ENCODE measurements around the gene CCDC149. TPM values are rescaled to one million over a fixed set of nuclear protein-coding genes. Genes with fewer than 3 reads are reported as not detected.

The CCDC149 gene
- polyA plus RNA-seq, 3 donors from 2014 or later, result 0.20 TPM; not detected in 2

DNA sequence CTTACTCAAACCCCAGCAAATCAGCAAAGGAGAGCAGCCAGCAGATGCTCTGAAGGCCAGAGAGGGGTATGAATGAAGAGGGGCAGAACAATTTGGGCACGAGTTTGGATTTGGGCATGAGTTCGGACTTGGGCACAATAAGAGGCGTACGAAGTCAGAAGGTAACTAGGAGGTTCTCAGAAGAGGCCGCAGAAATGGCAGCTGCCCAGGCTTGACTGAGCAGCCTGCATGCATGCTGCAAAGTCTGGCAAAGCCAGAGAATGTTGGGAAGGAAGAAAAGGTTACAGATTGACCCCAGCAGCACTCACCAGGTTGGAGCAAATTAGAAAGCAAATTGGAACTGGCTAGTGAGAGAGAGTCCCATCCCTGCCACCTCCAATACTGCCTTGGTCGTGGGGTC is 15.2 kb downstream of the CCDC149 start:
- Mint-ChIP-seq H3K27me3 (ENCODE audit: low read depth in 3 of 3) (no peaks in the 10 kb centered on the region), H3K36me3 (no peaks in the 10 kb centered on the region), H3K27ac (no peak overlapping the region), H3K4me1 (no peaks in the 10 kb centered on the region), H3K4me3 (no peak overlapping the region), H3K9me3 (no peaks in the 10 kb centered on the region)
- DNase-seq, result no peak

DNA sequence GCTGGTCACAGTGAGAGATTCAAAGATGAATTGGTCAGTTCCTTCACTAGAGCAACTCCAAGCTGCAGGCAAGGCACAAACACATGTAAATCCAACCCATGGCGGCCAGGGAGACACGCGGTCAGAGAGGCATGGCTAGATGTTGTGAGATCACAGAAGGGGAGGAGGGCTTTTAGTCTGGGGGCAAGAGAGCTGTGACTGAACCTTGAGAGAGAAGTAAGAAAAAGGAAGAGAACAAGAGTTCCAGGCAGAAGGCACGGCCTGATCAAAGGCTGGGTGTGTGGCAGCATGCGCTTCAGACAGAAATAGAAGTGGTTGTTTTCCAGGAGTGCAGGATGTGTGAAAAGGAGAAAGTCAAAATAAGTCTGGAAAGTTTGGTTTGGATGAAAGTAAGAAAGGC is 15.9 kb downstream of the CCDC149 start:
- H3K27ac Mint-ChIP-seq, result no peak overlapping the region
- no peaks in the 10 kb centered on the region for H3K36me3 Mint-ChIP-seq
- no peaks in the 10 kb centered on the region for H3K9me3 Mint-ChIP-seq
- no peaks in the 10 kb centered on the region for H3K4me1 Mint-ChIP-seq
- no peak for DNase-seq
- no peaks in the 10 kb centered on the region for H3K27me3 Mint-ChIP-seq (ENCODE audit: low read depth in 3 of 3)
- H3K4me3 Mint-ChIP-seq, result no peak overlapping the region

DNA sequence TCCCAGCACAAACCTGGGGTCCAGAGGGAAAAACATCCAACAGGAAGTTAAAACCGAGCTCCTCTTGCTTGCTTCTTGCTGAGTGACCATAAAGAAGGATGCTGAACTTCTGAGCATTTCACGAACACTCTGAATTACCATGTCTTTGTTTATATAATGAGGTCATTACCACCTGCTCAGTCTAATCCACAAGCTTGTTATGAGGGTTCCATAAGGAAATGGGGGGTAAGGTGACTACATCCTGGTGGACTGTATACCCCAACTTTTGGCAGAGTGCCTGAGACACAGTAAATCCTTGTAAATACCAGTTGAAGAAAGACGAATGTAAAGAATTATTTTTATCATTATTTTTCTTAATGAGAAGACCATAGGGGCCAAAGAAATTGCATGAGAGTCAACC is 16.8 kb downstream of the CCDC149 start:
- H3K27me3 Mint-ChIP-seq (ENCODE audit: low read depth in 3 of 3), result peaks cover 0 to 2% (median 0%) of the 10 kb centered on the region in 3 donors
- DNase-seq, result no peak
- H3K4me1 Mint-ChIP-seq, result no peaks in the 10 kb centered on the region
- no peaks in the 10 kb centered on the region for H3K9me3 Mint-ChIP-seq
- no peak overlapping the region for H3K4me3 Mint-ChIP-seq
- no peak overlapping the region for H3K27ac Mint-ChIP-seq
- H3K36me3 Mint-ChIP-seq, result no peaks in the 10 kb centered on the region

DNA sequence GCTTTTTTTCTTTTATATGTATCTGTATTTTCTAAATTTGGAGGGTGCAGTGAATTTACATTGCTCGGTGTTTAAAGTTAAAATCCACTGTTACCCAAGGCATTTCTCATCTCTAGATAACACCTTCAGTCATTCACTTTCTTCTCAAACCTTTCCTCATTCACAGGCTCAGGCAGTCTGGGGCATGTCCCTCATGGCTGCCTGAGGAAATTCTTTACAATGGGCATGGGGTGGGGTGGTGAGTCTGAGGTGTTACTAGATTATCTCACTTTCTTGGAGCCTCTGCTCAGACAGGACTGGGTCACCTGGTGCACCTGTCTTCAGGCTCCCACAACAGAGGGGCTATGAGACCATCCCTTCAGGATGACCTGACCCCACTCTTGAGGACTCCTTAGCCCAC is 17.4 kb downstream of the CCDC149 start:
- no peaks in the 10 kb centered on the region for H3K4me1 Mint-ChIP-seq
- no peak overlapping the region for H3K4me3 Mint-ChIP-seq
- DNase-seq, result no peak
- no peaks in the 10 kb centered on the region for H3K36me3 Mint-ChIP-seq
- peaks cover 0 to 2% (median 0%) of the 10 kb centered on the region in 3 donors for H3K27me3 Mint-ChIP-seq (ENCODE audit: low read depth in 3 of 3)
- no peaks in the 10 kb centered on the region for H3K9me3 Mint-ChIP-seq
- H3K27ac Mint-ChIP-seq, result no peak overlapping the region

DNA sequence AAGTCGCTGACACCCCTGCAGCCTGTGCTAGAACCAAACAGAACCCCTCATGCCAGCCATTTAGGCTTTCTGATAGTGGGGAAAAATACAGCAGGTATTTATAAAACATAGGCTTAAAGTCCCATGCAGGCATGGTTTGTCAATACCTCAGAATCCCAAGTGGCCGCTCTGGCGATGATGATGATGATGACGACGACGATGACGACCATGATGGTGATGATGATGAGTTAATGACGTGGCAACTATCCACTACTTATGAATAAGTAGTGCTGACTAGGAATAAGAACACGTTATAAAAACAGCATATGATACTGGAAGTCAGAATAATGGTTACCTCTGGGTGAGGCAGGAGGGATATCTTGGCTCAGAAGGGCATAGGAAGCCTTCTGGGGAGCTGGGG is 18.0 kb downstream of the CCDC149 start:
- Mint-ChIP-seq H3K4me3 (no peak overlapping the region), H3K27me3 (ENCODE audit: low read depth in 3 of 3) (peaks cover 0 to 2% (median 0%) of the 10 kb centered on the region in 3 donors), H3K9me3 (no peaks in the 10 kb centered on the region)

DNA sequence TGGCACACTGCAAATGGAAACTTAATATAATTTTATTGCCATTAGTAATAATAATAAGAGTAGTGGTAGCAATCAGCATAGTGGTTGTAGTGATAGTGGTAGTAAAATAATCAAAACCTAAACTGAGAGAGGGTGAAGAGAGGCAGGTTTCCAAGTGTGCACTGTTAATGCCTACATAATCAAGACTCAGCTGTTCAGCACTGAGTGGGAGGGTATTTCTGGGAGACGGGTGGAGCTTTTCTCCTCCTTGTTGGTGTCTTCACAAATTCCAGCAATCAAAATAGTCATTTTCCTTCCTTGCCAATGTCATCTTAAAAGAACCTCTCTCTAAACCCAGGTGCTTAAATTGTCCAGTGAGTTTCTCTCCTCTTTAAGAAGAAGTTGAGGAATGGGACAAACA is 18.6 kb downstream of the CCDC149 start:
- no peaks in the 10 kb centered on the region for H3K36me3 Mint-ChIP-seq
- no peak for DNase-seq
- H3K9me3 Mint-ChIP-seq, result peaks cover 0 to 2% (median 0%) of the 10 kb centered on the region in 6 donors
- peaks cover 0 to 2% (median 0%) of the 10 kb centered on the region in 3 donors for H3K27me3 Mint-ChIP-seq (ENCODE audit: low read depth in 3 of 3)
- H3K4me1 Mint-ChIP-seq, result peaks cover 0 to 7% of the 10 kb centered on the region in 2 donors
- H3K4me3 Mint-ChIP-seq, result no peak overlapping the region
- H3K27ac Mint-ChIP-seq, result no peak overlapping the region

More for the DNA sequence above, 18.0 kb downstream of the CCDC149 start:
- Mint-ChIP-seq H3K4me1 (peaks cover 0 to 5% of the 10 kb centered on the region in 2 donors), H3K36me3 (no peaks in the 10 kb centered on the region), H3K27ac (no peak overlapping the region)
- no peak for DNase-seq

DNA sequence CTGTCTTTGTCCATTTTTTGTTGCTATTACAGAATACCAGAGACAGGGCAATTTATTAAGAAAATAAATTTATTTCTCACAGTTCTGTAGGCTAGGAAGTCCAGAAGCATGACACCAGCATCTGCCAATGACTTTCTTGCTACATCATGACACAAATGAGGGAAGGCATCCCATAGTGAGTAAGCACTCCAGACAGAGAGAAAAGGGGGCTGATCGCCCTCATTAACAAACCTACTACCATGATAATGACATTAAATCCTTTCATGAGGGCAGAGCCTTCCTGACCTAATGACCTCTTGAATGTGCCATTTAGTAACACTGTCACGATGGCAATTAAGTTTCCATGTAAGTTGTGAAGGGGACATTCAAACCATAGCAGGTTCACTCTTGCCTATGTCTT is 20.1 kb downstream of the CCDC149 start:
- Mint-ChIP-seq H3K27ac (no peak overlapping the region), H3K4me3 (no peak overlapping the region), H3K36me3 (no peaks in the 10 kb centered on the region), H3K4me1 (peaks cover 0 to 7% of the 10 kb centered on the region in 2 donors), H3K9me3 (peaks cover 0 to 2% (median 0%) of the 10 kb centered on the region in 6 donors), H3K27me3 (ENCODE audit: low read depth in 3 of 3) (peaks cover 0 to 2% (median 0%) of the 10 kb centered on the region in 3 donors)
- no peak for DNase-seq

DNA sequence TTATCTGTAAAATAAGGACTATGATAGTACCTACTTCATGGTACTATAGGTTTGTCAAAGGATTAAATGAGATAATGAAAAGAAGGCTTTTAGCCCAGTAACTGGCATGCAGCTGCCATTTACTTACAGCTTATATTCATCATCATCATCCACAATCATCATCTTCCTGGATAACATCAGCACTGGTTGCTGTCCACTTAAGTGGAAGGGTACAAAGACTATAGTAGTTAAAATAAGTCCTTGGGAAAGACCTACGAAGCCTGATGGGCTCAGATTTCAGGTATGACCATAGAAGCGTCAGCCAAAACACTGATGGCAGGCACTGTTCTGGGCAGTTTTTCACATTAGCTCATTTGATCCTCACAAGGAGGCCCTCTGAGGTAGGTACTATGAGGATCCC is 20.6 kb downstream of the CCDC149 start:
- H3K4me1 Mint-ChIP-seq, result peaks cover 0 to 7% of the 10 kb centered on the region in 2 donors
- H3K4me3 Mint-ChIP-seq, result no peak overlapping the region
- peaks cover 0 to 2% (median 0%) of the 10 kb centered on the region in 6 donors for H3K9me3 Mint-ChIP-seq
- H3K27ac Mint-ChIP-seq, result no peak overlapping the region
- H3K27me3 Mint-ChIP-seq (ENCODE audit: low read depth in 3 of 3), result peaks cover 0 to 5% (median 0%) of the 10 kb centered on the region in 3 donors
- DNase-seq, result no peak
- no peaks in the 10 kb centered on the region for H3K36me3 Mint-ChIP-seq

DNA sequence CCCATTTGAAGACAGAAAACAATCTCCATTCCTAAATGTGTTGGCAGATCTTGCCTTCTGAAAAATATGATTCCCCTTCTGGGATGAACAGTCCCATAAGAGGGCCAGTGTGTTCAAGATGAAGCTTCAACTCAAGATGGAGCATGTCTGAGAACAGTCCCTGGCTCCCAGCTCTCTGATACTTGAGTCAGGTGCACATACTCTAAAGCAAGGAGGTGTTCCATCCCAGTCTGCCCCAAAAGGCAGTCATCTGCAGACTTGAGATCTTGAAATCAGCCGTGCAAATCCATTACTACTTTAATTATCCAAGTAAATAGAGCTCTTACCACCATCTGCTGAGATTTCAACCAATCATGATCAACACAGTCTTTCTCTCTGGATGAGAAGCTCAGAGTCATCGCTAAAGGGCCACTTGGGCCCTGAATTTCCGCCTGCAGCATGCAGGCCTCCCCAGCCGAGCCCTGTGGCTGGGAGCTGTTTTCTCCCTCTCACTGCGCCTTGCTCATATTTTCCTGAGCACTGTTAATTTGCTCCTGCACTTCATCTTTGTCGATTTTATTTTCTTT is 22.2 kb downstream of the CCDC149 start:
- DNase-seq, result no peak
- Mint-ChIP-seq H3K36me3 (no peaks in the 10 kb centered on the region), H3K27me3 (ENCODE audit: low read depth in 3 of 3) (peaks cover 0 to 5% (median 2%) of the 10 kb centered on the region in 3 donors)

DNA sequence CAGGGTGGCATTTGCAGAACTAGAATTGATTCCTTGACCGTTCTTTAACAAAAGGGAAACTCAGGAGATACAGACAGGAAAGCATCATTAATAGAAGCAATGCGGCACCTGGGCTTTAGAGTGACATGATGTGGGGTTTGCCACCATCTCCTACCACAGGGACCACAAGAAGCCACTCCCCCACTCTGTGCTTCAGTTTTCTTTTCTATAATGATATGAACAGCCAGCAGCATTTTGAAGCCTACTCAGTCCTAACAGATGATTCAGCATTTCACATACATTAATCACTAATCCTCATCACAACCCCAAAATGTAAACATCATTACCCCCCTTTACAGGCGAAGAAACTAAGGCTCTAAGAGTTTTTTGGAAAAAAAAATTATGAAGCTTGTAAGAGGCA is 22.9 kb downstream of the CCDC149 start:
- H3K9me3 Mint-ChIP-seq, result peaks cover 0 to 2% (median 0%) of the 10 kb centered on the region in 6 donors
- no peak overlapping the region for H3K4me3 Mint-ChIP-seq
- no peak for DNase-seq
- H3K4me1 Mint-ChIP-seq, result peaks cover 0 to 7% of the 10 kb centered on the region in 2 donors
- H3K27me3 Mint-ChIP-seq (ENCODE audit: low read depth in 3 of 3), result peaks cover 0 to 5% (median 2%) of the 10 kb centered on the region in 3 donors
- H3K36me3 Mint-ChIP-seq, result no peaks in the 10 kb centered on the region
- no peak overlapping the region for H3K27ac Mint-ChIP-seq

More for the DNA sequence above, 22.2 kb downstream of the CCDC149 start:
- Mint-ChIP-seq H3K9me3 (peaks cover 0 to 2% (median 0%) of the 10 kb centered on the region in 6 donors), H3K4me1 (peaks cover 0 to 7% of the 10 kb centered on the region in 2 donors), H3K27ac (no peak overlapping the region), H3K4me3 (no peak overlapping the region)

DNA sequence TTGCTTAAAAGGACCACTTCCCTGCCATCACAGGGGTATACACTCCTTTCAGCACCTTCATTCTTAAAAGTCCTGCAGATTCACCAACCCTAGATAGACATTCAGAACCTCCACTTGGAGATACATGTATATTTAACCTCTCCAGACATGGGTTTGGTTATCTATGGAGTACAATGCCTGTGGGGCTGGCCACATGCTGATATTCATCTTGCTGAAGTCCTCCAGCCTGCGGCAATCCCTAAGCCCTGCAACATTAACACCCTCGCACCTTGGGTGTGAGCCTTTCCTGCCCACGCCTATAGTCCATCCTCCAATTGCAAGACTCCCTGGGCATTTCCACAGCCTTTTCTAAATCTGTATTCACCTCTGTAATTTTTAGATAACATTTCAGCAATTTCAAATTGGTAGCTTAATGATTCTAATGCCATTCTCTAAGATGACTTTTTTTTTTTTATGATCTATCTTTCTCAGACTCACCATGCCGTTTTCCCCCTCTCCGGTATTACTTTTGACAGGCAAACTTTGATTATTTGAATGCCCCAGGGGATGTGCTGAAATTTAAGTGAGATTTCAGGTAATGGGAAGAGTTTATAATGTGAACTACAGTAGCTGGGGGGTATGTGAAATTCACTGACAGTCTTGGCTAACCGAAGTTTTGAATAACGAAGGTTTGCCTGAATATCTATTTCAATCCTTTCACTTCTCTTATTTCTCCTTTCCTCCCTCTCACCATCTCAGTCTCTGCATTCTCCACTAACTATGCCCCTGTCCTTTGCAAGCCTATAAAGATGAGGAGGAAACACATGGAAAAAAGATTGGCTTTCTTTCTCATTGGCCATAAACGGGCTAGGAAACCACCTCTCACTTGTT is 24.1 kb downstream of the CCDC149 start:
- DNase-seq, result no peak
- H3K36me3 Mint-ChIP-seq, result no peaks in the 10 kb centered on the region
- H3K4me1 Mint-ChIP-seq, result peaks cover 0 to 7% of the 10 kb centered on the region in 2 donors
- H3K4me3 Mint-ChIP-seq, result no peak overlapping the region
- peaks cover 0 to 5% (median 2%) of the 10 kb centered on the region in 3 donors for H3K27me3 Mint-ChIP-seq (ENCODE audit: low read depth in 3 of 3)
- H3K9me3 Mint-ChIP-seq, result peaks cover 0 to 2% (median 0%) of the 10 kb centered on the region in 6 donors
- no peak overlapping the region for H3K27ac Mint-ChIP-seq

DNA sequence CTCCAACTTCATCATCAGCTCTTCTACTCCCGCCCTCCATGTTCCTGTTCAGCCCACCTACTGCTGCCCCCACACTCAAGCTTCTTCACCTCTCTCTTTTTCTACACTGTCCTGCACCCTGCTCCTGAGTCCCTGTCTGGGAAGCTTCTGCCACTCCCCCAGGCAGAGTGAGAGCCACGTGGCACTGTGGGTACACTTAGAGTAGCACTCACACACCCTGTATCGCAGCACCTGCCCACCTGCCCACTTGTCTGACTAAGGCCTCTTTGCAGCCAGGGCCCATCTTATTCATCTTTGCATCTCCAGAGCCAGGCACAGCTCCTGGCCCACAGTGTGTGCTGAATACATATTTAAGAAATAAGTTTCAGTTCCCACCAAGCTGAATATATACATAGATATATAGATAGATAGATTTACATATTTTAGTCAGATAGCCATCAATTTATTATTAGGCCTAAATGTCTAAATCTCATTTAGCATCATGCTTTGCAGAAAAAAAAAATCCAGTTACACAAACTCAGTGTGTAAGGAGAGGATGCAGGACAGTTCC is 24.9 kb downstream of the CCDC149 start:
- Mint-ChIP-seq H3K27me3 (ENCODE audit: low read depth in 3 of 3) (peaks cover 0 to 5% (median 2%) of the 10 kb centered on the region in 3 donors), H3K36me3 (no peaks in the 10 kb centered on the region), H3K9me3 (peaks cover 0 to 2% (median 0%) of the 10 kb centered on the region in 6 donors), H3K4me1 (peaks cover 0 to 7% of the 10 kb centered on the region in 2 donors), H3K4me3 (no peak overlapping the region), H3K27ac (no peak overlapping the region)
- no peak for DNase-seq

DNA sequence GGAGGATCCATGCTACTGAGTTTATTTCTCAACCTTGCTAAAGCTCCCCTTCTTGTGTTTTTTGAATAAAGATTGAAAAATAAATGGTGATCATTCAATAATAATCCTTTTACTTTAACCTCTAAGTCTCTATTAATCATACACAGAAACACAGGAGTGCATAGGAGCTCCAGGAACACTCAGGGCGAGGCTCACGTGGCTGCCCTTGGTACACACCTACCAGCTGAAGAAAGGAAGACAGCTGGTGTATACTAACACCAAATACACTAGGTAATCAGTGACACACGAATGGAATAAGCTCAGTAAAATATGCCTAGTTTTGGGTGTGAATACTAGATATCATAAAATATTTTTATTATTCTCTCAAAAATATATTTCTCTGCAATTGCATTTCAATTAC is 26.2 kb downstream of the CCDC149 start:
- no peak overlapping the region for H3K27ac Mint-ChIP-seq
- no peak overlapping the region for H3K4me3 Mint-ChIP-seq
- DNase-seq, result no peak

DNA sequence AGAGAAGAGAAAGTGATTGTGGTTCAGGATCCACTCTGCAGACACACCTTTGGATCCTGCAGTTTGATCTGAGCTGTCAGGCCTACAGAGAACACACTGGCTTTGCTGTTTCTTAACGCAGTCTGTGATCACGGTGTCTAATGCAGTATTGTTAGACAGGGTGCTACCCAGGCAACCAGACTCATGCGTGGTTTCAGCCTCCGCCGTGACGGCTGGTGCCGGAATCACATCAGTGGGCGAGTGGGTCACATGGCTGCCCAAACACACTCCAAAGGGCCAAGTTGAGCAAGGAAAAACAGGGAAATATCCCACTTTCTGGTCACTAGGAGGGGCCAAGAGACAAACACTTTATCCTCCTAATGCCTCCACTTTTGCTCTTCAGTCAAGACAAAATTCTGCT is 27.5 kb downstream of the CCDC149 start:
- DNase-seq, result no peak
- H3K4me3 Mint-ChIP-seq, result no peak overlapping the region
- peaks cover 0 to 7% of the 10 kb centered on the region in 2 donors for H3K4me1 Mint-ChIP-seq
- H3K36me3 Mint-ChIP-seq, result no peaks in the 10 kb centered on the region
- H3K9me3 Mint-ChIP-seq, result peaks cover 0 to 3% (median 0%) of the 10 kb centered on the region in 6 donors
- peaks cover 2 to 3% (median 2%) of the 10 kb centered on the region in 3 donors for H3K27me3 Mint-ChIP-seq (ENCODE audit: low read depth in 3 of 3)
- no peak overlapping the region for H3K27ac Mint-ChIP-seq

More for the DNA sequence above, 26.2 kb downstream of the CCDC149 start:
- H3K9me3 Mint-ChIP-seq, result peaks cover 0 to 3% (median 0%) of the 10 kb centered on the region in 6 donors
- peaks cover 0 to 7% of the 10 kb centered on the region in 2 donors for H3K4me1 Mint-ChIP-seq
- H3K36me3 Mint-ChIP-seq, result no peaks in the 10 kb centered on the region
- peaks cover 0 to 3% (median 2%) of the 10 kb centered on the region in 3 donors for H3K27me3 Mint-ChIP-seq (ENCODE audit: low read depth in 3 of 3)

Measured in immature natural killer cell (primary cell).